H9 (cell line): ENCODE measurements around the gene ENPEP. TPM values are rescaled to one million over a fixed set of nuclear protein-coding genes. Genes with fewer than 3 reads are reported as not detected.

Source experiments
- DNase-seq: peaks from one replicate; pipeline ENCODE4 v3.0.0-alpha.2; 2017
- H2AFZ ChIP-seq: one replicate; pipeline ENCODE4 v1.6.1; 2013; ENCODE audit warnings: mild to moderate bottlenecking, low read length, control low read depth, moderate library complexity
- H2AK5ac ChIP-seq: 2 replicates; pipeline ENCODE4 v1.6.1; 2013; ENCODE audit warnings: low read length, control low read depth, mixed read lengths; ENCODE audit not compliant: insufficient read length
- H2BK120ac ChIP-seq: one replicate; pipeline ENCODE4 v1.6.1; 2013; ENCODE audit warnings: low read depth, mild to moderate bottlenecking, low read length, control low read depth, inconsistent platforms; ENCODE audit not compliant: poor library complexity, severe bottlenecking
- H2BK12ac ChIP-seq: 2 replicates; pipeline ENCODE4 v1.6.1; 2013; ENCODE audit warnings: low read length, control low read depth, mixed read lengths, low read depth; ENCODE audit not compliant: insufficient read length
- H2BK15ac ChIP-seq: 2 replicates; pipeline ENCODE4 v1.6.1; 2013; ENCODE audit warnings: low read depth, low read length, control low read depth
- H2BK20ac ChIP-seq: one replicate; pipeline ENCODE4 v1.6.1; 2013; ENCODE audit warnings: low read depth, mild to moderate bottlenecking, low read length, control low read depth, inconsistent platforms; ENCODE audit not compliant: poor library complexity, severe bottlenecking
- H2BK5ac ChIP-seq: 2 replicates; pipeline ENCODE4 v1.6.1; 2013; ENCODE audit warnings: low read length, control low read depth, mixed read lengths; ENCODE audit not compliant: insufficient read length
- H3K14ac ChIP-seq: 2 replicates; pipeline ENCODE4 v1.6.1; 2013; ENCODE audit warnings: low read length, control low read depth; ENCODE audit not compliant: insufficient read depth
- H3K18ac ChIP-seq: 2 replicates; pipeline ENCODE4 v1.6.1; 2013; ENCODE audit warnings: low read depth, mild to moderate bottlenecking, mixed read lengths, low read length, control low read depth; ENCODE audit not compliant: insufficient read length
- H3K23ac ChIP-seq: 2 replicates; pipeline ENCODE4 v1.6.1; 2013; ENCODE audit warnings: low read length, control low read depth, mixed read lengths, low read depth; ENCODE audit not compliant: insufficient read length
- H3K23me2 ChIP-seq: 2 replicates; pipeline ENCODE4 v1.6.1; 2013; ENCODE audit warnings: low read depth, mild to moderate bottlenecking, mixed read lengths, low read length, control low read depth; ENCODE audit not compliant: insufficient read length, poor library complexity, severe bottlenecking
- H3K27ac ChIP-seq: 2 replicates; pipeline ENCODE4 v1.5.1; 2013; ENCODE audit warnings: low read length, control low read depth, mixed read lengths, low read depth; ENCODE audit not compliant: insufficient read length
- H3K27me3 ChIP-seq: 2 replicates; pipeline ENCODE4 v1.6.1; 2013; ENCODE audit warnings: low read length, control low read depth, inconsistent platforms; ENCODE audit not compliant: insufficient read depth
- H3K4ac ChIP-seq: 2 replicates; pipeline ENCODE4 v1.6.1; 2013; ENCODE audit warnings: low read depth, mild to moderate bottlenecking, control low read depth, inconsistent platforms, low read length, moderate library complexity
- H3K4me1 ChIP-seq: 2 replicates; pipeline ENCODE4 v1.6.1; 2013; ENCODE audit warnings: low read length, control low read depth, inconsistent platforms; ENCODE audit not compliant: insufficient read depth
- H3K4me2 ChIP-seq: 2 replicates; pipeline ENCODE4 v1.6.1; 2013; ENCODE audit warnings: low read length, control low read depth, mixed read lengths; ENCODE audit not compliant: insufficient read length, insufficient read depth
- H3K56ac ChIP-seq: 2 replicates; pipeline ENCODE4 v1.6.1; 2013; ENCODE audit warnings: low read depth, mild to moderate bottlenecking, mixed read lengths, low read length, control low read depth; ENCODE audit not compliant: insufficient read length
- H3K79me1 ChIP-seq: 2 replicates; pipeline ENCODE4 v1.6.1; 2013; ENCODE audit warnings: low read depth, mild to moderate bottlenecking, moderate library complexity, low read length, control low read depth, inconsistent platforms; ENCODE audit not compliant: insufficient read depth, poor library complexity, severe bottlenecking
- H3K79me2 ChIP-seq: 2 replicates; pipeline ENCODE4 v1.6.1; 2013; ENCODE audit warnings: low read length, control low read depth, inconsistent platforms; ENCODE audit not compliant: insufficient read depth
- H3K9ac ChIP-seq: 2 replicates; pipeline ENCODE4 v1.6.1; 2013; ENCODE audit warnings: low read length, control low read depth, mixed read lengths; ENCODE audit not compliant: insufficient read length; ENCODE audit errors: extremely low read depth
- H3K9me3 ChIP-seq: one replicate; pipeline ENCODE4 v1.6.1; 2013; ENCODE audit warnings: low read depth, low read length, inconsistent platforms; ENCODE audit not compliant: control insufficient read depth
- H3T11ph ChIP-seq: one replicate; pipeline ENCODE4 v1.6.1; 2013; ENCODE audit warnings: mild to moderate bottlenecking, low read length, control low read depth, inconsistent platforms
- H4K20me1 ChIP-seq: one replicate; pipeline ENCODE4 v1.6.1; 2013; ENCODE audit not compliant: control insufficient read depth, insufficient read length, insufficient read depth
- H4K5ac ChIP-seq: 2 replicates; pipeline ENCODE4 v1.6.1; 2013; ENCODE audit warnings: low read depth, mild to moderate bottlenecking, mixed read lengths, low read length, control low read depth; ENCODE audit not compliant: insufficient read length
- H4K8ac ChIP-seq: replicated peaks from 2 replicates; pipeline ENCODE4 v1.6.1; 2013; ENCODE audit warnings: low read length, control low read depth, mixed read lengths, low read depth; ENCODE audit not compliant: insufficient read length
- H4K91ac ChIP-seq: 2 replicates; pipeline ENCODE4 v1.6.1; 2013; ENCODE audit warnings: low read depth, mild to moderate bottlenecking, moderate library complexity, mixed read lengths, low read length, control low read depth; ENCODE audit not compliant: insufficient read length
- H3K27ac Mint-ChIP-seq, 3 experiments: 2 replicates in 2 of 3; 3 replicates in 1 of 3; pipeline ENCODE4 v1.8.0; 2020 to 2021; ENCODE audit warnings: mixed read lengths in 3 of 3, mild to moderate bottlenecking in 1 of 3, moderate library complexity in 1 of 3
- H3K27me3 Mint-ChIP-seq: 2 replicates; pipeline ENCODE4 v1.8.0; 2021; ENCODE audit warnings: low read depth, mild to moderate bottlenecking, moderate library complexity, mixed read lengths
- H3K36me3 Mint-ChIP-seq, 3 experiments: 2 replicates in 2 of 3; 3 replicates in 1 of 3; pipeline ENCODE4 v1.8.0; 2020 to 2021; ENCODE audit warnings: low read depth in 3 of 3, mixed read lengths in 3 of 3; ENCODE audit not compliant: insufficient read depth in 1 of 3
- H3K4me1 Mint-ChIP-seq, 2 experiments: 2 replicates each; pipeline ENCODE4 v1.8.0; 2020; ENCODE audit warnings: mixed read lengths in 2 of 2
- H3K4me3 Mint-ChIP-seq, 2 experiments: 2 replicates in 1 of 2; 3 replicates in 1 of 2; pipeline ENCODE4 v1.8.0; 2020 to 2021; ENCODE audit warnings: mild to moderate bottlenecking in 2 of 2, mixed read lengths in 2 of 2, moderate library complexity in 1 of 2
- H3K9me3 Mint-ChIP-seq, 2 experiments: 2 replicates in 1 of 2; 3 replicates in 1 of 2; pipeline ENCODE4 v1.8.0; 2020; ENCODE audit warnings: mild to moderate bottlenecking in 2 of 2, mixed read lengths in 2 of 2, moderate library complexity in 1 of 2
- WGBS: extraction: QIAGEN DNeasy Blood & Tissue Kit; methylation state at CpG from one replicate; pipeline ENCODE4 v1.1.7; 2013; ENCODE audit warnings: missing lambda C conversion rate, low lambda C conversion rate, mixed read lengths; ENCODE audit not compliant: insufficient read length; ENCODE audit errors: extremely low coverage; 5-methylcytosine and 5-hydroxymethylcytosine counted together
- total RNA-seq: library from RNA; stranded (reverse); gene quantifications from 2 replicates; pipeline ENCODE4 v1.2.1, GENCODE V29; 2021
- TF ChIP-seq, protein P1 (sequence below): fragments of 200-600 bp; sonication (generic); conservative IDR thresholded peaks from 3 replicates; pipeline ENCODE4 v1.8.0; 2021; ENCODE audit warnings: antibody characterized with exemption, mild to moderate bottlenecking

Gene ENPEP
- total RNA-seq, 1 experiment from 2014 or later, result 0.44 TPM

DNA sequence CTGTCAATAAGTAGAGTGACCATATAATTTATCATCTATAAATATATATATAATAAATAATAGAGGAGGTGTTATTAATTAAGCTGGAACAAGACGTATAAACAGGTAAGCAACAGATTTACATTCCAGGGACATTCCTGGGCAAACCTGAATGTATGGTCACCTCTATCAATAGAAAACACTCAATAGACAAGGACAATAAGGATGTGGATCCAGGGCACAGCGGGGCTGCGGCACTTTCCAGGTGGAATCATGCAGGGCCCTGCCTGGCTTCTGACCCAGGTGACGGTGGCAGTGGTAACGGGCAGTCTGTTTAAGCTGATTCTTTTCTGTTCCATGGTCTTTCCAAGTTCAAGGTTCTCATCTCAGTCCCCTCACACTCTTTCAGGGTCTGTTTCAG lies 22.5 kb downstream of the ENPEP start:
- Histone ChIP-seq H2BK120ac (no peak overlapping the region), H3K9ac (no peak overlapping the region), H3T11ph (no peak overlapping the region), H3K27ac (no peak overlapping the region), H2BK15ac (no peak overlapping the region), H3K79me2 (no peaks in the 10 kb centered on the region), H3K56ac (no peak overlapping the region), H3K4me1 (no peaks in the 10 kb centered on the region), H3K18ac (no peak overlapping the region), H2BK5ac (no peak overlapping the region), H4K20me1 (no peaks in the 10 kb centered on the region), H3K23me2 (no peaks in the 10 kb centered on the region), H2AK5ac (no peak overlapping the region), H4K5ac (no peak overlapping the region), H3K79me1 (no peaks in the 10 kb centered on the region), H4K91ac (no peak overlapping the region), H3K4me2 (no peak overlapping the region), H3K9me3 (no peaks in the 10 kb centered on the region), H3K14ac (no peak overlapping the region), H2BK20ac (no peak overlapping the region), H2BK12ac (no peak overlapping the region), H3K27me3 (no peaks in the 10 kb centered on the region), H4K8ac (no peak overlapping the region), H3K23ac (no peak overlapping the region), H2AFZ (no peak overlapping the region), H3K4ac (no peak overlapping the region)
- no peak overlapping the region for H3K4me3 Mint-ChIP-seq
- no CpG with 5 or more reads among the region's 5 CpGs for WGBS
- DNase-seq, result no peak
- peaks cover under 1 to 13% of the 10 kb centered on the region in 2 experiments; a peak in 3 of 4 replicates for H3K4me1 Mint-ChIP-seq
- H3K9me3 Mint-ChIP-seq, result peaks cover 3% of the 10 kb centered on the region in 2 experiments; a peak in 2 of 5 replicates
- H3K27ac Mint-ChIP-seq, result peak overlapping the region in 1 of 3 experiments; percentile 51; a peak in 1 of 7 replicates
- TF ChIP-seq, protein P1, sequence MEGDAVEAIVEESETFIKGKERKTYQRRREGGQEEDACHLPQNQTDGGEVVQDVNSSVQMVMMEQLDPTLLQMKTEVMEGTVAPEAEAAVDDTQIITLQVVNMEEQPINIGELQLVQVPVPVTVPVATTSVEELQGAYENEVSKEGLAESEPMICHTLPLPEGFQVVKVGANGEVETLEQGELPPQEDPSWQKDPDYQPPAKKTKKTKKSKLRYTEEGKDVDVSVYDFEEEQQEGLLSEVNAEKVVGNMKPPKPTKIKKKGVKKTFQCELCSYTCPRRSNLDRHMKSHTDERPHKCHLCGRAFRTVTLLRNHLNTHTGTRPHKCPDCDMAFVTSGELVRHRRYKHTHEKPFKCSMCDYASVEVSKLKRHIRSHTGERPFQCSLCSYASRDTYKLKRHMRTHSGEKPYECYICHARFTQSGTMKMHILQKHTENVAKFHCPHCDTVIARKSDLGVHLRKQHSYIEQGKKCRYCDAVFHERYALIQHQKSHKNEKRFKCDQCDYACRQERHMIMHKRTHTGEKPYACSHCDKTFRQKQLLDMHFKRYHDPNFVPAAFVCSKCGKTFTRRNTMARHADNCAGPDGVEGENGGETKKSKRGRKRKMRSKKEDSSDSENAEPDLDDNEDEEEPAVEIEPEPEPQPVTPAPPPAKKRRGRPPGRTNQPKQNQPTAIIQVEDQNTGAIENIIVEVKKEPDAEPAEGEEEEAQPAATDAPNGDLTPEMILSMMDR, result no peak
- H3K27me3 Mint-ChIP-seq, result no peaks in the 10 kb centered on the region
- peaks cover 0 to 1% (median 0%) of the 10 kb centered on the region in 3 experiments; a peak in 3 of 7 replicates for H3K36me3 Mint-ChIP-seq
